ENCODE results near the gene GORASP1.

DNA sequence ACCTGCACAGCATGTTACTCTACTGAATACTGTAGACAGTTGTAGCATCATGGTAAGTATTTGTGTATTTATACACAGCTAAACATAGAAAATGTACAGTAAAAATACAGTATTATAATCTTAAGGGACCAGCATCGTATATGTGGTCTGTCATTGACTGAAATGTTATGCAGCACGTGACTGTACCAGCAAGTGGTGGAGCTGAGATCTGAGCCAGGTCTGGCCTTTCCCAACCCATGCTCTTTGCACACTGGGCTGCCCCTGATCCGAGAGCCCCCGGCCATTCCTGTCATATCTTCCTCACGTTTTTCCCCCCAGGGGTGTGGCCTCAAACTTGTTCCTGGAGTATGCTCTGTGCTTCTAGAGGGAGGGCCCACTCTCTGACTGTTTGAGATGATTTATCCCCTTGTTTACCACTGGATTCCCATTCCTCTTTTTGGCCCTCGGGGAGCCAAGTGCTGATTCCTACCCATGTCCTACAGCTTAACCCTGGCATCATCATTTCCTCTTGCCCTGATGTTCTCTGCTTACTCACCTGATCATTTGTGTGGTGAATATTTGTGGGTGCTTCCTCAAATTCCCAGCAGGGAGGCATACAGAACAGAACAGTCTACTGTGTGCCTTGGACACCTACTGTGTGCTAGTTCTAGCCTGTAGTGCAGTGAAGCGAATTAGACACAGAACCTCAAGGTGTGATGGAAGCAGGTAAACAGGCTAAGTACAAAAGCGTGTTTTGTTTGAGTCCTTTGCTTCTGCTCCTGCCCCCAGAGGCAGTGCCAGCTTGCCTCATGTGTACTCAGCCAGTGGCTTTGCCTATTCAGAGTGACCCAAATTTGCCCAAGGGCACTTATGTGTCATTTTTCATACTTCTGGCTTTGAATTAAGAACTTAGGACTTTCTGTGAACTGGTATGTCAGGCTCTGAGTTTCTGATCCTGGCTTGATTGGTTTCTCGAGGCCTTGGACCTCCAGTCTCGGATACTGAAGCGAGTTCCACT lies 25.0 kb upstream of the GORASP1 start:
- TF ChIP-seq POLR2A (IDR thresholded peaks at IDR 0.05) (no peak), EP300 (IDR thresholded peaks at IDR 0.05) (no peak)
- TF ChIP-seq, protein P1, sequence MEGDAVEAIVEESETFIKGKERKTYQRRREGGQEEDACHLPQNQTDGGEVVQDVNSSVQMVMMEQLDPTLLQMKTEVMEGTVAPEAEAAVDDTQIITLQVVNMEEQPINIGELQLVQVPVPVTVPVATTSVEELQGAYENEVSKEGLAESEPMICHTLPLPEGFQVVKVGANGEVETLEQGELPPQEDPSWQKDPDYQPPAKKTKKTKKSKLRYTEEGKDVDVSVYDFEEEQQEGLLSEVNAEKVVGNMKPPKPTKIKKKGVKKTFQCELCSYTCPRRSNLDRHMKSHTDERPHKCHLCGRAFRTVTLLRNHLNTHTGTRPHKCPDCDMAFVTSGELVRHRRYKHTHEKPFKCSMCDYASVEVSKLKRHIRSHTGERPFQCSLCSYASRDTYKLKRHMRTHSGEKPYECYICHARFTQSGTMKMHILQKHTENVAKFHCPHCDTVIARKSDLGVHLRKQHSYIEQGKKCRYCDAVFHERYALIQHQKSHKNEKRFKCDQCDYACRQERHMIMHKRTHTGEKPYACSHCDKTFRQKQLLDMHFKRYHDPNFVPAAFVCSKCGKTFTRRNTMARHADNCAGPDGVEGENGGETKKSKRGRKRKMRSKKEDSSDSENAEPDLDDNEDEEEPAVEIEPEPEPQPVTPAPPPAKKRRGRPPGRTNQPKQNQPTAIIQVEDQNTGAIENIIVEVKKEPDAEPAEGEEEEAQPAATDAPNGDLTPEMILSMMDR (IDR thresholded peaks at IDR 0.05) = no peak

Data from tibial nerve (tissue), 4 donors.